VCaP (cell line): Measurements from ENCODE around the gene BEST4.
A peak's percentile ranks its signal among the peaks of the same experiment; 100 is the strongest.

Experiments
- H3K27ac ChIP-seq: fragments of 450-650 bp; 2 replicates; pipeline ENCODE4 v1.5.1; 2017
- TF ChIP-seq, protein P1 (sequence below): fragments of 450-650 bp; conservative IDR thresholded peaks from 2 replicates; pipeline ENCODE4 v1.5.1; 2017; ENCODE audit warnings: mild to moderate bottlenecking, moderate library complexity

The BEST4 gene

DNA sequence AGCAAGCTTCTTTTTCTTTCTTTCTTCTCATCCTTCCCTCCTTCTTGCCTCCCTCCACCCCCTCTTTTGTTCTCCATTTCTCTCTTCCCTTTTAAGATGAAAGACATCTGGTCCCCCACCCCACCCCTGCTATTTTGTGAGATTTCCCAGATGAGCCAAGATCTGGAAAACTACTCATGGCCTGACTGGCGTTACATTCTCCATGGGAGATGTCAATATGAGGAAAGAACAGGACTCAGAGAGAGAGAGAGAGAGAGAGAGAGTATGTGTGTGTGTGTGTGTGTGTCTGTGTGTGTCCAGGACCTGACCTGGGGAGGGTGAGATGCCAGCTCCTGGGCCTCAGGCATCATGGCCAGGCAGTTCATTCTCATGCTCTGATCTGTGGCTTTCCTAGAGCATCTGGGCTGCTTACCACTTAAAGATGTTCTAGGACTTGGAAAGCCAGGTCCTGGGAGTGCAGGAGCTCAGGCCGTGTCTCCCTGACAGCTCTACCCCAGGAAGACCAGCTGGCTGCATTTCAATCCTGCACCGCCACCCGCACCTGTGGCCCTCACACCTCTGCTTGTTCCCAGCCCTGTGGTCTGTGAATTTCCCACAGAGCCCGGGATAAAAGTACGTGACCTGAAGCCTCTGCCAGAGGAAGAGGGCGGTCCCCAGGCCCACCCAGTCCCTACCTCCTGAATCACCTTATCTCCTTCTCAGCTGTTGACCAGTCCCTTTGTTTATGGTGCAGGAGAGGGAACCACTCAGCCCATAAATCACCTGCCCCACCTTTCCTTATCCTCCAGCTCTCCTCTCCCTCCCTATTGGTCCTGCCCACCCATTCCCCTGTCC, 3.2 kb upstream of the BEST4 start:
- TF ChIP-seq, protein P1, sequence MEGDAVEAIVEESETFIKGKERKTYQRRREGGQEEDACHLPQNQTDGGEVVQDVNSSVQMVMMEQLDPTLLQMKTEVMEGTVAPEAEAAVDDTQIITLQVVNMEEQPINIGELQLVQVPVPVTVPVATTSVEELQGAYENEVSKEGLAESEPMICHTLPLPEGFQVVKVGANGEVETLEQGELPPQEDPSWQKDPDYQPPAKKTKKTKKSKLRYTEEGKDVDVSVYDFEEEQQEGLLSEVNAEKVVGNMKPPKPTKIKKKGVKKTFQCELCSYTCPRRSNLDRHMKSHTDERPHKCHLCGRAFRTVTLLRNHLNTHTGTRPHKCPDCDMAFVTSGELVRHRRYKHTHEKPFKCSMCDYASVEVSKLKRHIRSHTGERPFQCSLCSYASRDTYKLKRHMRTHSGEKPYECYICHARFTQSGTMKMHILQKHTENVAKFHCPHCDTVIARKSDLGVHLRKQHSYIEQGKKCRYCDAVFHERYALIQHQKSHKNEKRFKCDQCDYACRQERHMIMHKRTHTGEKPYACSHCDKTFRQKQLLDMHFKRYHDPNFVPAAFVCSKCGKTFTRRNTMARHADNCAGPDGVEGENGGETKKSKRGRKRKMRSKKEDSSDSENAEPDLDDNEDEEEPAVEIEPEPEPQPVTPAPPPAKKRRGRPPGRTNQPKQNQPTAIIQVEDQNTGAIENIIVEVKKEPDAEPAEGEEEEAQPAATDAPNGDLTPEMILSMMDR: no peak
- no peak overlapping the region for H3K27ac ChIP-seq

DNA sequence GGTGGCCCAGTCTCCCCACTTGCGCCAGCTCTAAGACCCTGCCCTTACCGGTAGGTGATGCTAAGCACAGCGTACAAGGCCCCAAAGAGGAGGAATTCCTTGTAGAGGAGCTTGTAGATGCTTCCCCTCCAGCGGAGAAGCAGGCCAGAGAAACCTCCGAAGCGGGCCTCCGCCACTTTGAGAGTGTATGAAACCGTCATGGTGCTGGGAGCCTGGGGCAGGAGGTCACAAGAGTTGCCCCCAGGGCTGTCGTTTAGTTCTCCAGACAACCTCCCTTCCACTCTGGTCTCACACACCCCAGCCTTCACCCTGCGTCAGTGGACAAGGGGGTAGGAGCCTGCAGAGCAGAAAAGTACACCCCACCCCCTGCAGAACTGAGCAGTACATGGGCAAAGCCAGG, 464 bp downstream of the BEST4 start:
- no peak overlapping the region for H3K27ac ChIP-seq
- TF ChIP-seq, protein P1: no peak

DNA sequence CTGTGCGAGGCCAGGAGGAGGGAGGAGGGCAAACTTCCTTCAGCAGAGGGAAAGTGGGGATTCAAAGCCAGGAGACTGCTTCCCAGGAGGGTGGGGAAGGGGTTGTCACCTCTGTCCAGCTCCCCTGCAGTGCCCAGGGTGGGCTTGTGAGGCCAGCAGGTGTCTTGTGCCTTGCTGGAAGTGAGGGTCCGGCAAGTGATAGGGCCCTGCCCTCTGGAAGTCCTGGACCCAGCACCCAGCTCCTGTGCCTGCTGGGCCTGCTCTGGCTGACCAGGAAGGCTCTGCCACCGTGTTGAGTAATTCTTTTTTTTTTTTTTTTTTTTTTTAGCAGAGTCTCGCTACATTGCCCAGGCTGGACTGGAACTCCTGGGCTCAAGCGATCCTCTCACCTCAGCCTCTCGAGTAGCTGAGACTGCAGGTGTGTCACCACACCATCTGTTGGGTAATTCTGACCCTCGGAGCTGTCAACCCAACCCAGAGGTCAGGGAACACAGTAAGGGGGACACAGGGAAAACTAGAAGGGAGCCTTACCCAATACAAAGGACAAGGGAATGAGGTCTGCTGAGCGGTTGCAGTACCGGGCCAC, 1.0 kb downstream of the BEST4 start:
- TF ChIP-seq, protein P1: no peak
- H3K27ac ChIP-seq: no peak overlapping the region

DNA sequence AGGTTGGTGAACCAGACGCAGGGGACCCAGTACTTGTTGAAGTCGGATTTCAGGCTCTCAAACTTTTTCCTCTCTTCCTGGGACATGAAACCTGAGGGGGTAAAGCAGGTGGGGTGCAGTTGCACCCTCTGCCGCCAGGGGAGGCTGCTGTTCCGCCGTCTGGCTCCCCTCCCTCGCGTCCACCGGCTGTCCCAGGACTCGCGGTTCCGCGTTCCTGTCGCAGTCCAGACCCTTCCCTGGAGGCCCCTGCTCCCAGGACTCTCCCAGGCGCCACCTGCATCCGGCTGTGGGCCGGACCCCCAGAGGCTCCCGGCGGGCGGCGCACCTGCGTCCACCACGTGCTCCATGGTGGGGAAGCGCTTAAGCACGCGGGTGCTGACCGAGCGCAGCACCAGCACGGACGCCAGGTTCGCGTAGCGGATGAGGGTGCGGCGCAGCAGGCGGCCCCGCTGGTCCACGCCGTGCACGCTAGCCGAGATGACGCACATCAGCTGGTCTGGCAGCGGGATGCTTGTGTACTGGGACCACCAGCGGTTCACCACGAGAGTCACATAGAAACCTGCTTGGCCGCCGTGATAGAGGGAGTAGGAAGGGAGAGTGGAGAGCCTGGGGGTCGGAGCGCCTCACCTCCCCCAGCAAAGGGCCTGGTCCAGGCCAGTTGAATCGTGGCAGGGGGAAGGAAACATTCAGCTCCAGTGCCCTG, 1.7 kb downstream of the BEST4 start:
- TF ChIP-seq, protein P1: peak; percentile 38
- no peak overlapping the region for H3K27ac ChIP-seq

DNA sequence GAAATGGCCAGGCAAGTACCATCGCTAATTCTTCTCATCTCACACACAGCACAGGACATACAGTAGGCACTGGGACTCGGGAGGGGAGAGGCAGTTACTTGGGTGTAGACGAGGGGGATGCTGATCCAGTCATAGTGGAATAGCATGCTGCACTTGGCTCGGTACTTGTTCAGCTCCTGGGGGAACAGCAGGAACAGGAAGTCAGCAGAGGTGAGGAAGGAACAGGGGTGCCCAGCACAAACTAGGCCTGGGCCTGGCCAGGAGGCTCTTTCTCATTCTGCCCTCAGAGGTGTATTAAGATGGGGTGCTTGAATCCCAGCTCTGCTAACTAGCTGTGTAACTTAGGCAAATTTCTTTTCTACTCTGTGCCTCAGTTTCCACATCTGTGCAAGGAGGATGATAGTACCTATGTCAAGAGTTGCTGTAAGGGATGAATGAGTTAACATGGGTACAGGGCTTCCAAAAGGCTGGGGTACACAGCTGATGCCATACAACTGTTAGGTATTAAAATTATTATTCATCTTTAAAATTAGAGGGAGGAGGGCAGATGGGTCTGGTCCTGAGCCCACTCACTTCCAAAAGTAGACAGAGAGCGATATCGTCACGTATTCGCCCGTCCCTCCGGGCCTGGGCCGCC, 2.4 kb downstream of the BEST4 start:
- no peak overlapping the region for H3K27ac ChIP-seq
- TF ChIP-seq, protein P1: no peak

DNA sequence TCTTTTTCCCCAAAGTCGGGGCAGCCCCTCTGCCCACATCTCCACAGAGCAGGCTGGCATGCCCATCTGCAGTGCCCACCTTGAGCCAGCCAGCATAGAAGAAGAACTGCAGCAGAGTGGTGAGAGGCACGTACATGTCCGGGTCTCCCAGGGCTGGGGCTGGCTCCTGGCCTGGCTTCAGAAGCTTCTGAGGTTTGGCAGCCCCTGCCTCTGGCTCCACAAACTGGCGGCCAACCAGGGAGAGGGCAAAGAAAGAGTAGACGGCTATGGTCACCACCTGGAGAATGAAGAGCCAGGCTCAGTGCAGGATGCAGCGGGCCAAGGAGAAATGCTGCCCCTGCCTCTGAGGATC, 3.0 kb downstream of the BEST4 start:
- TF ChIP-seq, protein P1: no peak
- no peak overlapping the region for H3K27ac ChIP-seq
